ENCODE data around the gene SHCBP1. TPM values are rescaled to one million over a fixed set of nuclear protein-coding genes. Genes with fewer than 3 reads are reported as not detected.

SHCBP1 gene
- total and polyA plus RNA-seq, 10 of the 15 experiments (the other 5 are each of a cell fraction or from before 2014, with no cell fraction given): 9.5 to 73.3 (median 30.2) TPM

DNA sequence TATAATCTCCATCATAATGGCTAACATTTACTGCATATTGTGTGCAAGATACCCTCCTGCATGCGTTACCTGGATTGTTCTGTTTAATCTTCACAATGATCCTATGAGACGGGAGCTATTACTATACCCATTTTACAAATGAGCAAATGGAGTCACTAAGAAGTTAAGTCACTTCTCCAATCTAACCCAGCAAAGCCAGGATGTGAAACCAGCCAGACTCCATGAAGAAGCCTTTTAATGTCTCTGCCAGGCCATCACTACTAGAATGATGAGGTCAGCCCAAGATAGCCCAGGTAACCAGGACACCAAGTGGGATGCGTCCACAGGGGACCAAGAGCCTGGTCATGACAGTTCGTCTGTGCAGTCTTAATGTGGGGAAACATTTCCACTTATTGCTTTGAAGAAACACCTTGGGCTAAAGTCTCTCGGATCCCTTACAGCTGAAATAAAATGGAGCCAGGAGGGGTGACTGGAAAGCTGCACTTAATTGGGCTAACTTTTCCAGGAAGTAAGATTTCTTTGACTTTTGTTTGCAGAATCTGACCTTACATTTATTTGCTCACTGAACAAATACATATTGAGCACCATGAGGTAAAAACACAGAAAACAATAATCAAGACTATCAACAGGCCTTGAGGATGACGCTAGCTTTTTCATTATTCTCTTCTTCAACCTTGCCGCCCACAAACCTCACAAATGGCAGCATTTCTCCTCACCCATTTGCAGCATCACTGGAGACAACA lies 926 bp upstream of the SHCBP1 start (continued):
- TF ChIP-seq, protein P1, sequence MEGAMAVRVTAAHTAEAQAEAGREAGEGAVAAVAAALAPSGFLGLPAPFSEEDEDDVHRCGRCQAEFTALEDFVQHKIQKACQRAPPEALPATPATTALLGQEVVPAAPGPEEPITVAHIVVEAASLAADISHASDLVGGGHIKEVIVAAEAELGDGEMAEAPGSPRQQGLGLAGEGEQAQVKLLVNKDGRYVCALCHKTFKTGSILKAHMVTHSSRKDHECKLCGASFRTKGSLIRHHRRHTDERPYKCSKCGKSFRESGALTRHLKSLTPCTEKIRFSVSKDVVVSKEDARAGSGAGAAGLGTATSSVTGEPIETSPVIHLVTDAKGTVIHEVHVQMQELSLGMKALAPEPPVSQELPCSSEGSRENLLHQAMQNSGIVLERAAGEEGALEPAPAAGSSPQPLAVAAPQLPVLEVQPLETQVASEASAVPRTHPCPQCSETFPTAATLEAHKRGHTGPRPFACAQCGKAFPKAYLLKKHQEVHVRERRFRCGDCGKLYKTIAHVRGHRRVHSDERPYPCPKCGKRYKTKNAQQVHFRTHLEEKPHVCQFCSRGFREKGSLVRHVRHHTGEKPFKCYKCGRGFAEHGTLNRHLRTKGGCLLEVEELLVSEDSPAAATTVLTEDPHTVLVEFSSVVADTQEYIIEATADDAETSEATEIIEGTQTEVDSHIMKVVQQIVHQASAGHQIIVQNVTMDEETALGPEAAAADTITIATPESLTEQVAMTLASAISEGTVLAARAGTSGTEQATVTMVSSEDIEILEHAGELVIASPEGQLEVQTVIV (IDR thresholded peaks at IDR 0.05; ENCODE audit: borderline replicate concordance, partially characterized antibody): no peak
- TF ChIP-seq JUND (IDR thresholded peaks at IDR 0.05; ENCODE audit: low read depth, low read length): no peak
- TF ChIP-seq CBX5 (IDR thresholded peaks at IDR 0.05; ENCODE audit: low read depth): no peak
- TF ChIP-seq, protein P2, sequence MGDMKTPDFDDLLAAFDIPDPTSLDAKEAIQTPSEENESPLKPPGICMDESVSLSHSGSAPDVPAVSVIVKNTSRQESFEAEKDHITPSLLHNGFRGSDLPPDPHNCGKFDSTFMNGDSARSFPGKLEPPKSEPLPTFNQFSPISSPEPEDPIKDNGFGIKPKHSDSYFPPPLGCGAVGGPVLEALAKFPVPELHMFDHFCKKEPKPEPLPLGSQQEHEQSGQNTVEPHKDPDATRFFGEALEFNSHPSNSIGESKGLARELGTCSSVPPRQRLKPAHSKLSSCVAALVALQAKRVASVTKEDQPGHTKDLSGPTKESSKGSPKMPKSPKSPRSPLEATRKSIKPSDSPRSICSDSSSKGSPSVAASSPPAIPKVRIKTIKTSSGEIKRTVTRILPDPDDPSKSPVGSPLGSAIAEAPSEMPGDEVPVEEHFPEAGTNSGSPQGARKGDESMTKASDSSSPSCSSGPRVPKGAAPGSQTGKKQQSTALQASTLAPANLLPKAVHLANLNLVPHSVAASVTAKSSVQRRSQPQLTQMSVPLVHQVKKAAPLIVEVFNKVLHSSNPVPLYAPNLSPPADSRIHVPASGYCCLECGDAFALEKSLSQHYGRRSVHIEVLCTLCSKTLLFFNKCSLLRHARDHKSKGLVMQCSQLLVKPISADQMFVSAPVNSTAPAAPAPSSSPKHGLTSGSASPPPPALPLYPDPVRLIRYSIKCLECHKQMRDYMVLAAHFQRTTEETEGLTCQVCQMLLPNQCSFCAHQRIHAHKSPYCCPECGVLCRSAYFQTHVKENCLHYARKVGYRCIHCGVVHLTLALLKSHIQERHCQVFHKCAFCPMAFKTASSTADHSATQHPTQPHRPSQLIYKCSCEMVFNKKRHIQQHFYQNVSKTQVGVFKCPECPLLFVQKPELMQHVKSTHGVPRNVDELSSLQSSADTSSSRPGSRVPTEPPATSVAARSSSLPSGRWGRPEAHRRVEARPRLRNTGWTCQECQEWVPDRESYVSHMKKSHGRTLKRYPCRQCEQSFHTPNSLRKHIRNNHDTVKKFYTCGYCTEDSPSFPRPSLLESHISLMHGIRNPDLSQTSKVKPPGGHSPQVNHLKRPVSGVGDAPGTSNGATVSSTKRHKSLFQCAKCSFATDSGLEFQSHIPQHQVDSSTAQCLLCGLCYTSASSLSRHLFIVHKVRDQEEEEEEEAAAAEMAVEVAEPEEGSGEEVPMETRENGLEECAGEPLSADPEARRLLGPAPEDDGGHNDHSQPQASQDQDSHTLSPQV (IDR thresholded peaks at IDR 0.05): no peak
- TF ChIP-seq, protein P3, sequence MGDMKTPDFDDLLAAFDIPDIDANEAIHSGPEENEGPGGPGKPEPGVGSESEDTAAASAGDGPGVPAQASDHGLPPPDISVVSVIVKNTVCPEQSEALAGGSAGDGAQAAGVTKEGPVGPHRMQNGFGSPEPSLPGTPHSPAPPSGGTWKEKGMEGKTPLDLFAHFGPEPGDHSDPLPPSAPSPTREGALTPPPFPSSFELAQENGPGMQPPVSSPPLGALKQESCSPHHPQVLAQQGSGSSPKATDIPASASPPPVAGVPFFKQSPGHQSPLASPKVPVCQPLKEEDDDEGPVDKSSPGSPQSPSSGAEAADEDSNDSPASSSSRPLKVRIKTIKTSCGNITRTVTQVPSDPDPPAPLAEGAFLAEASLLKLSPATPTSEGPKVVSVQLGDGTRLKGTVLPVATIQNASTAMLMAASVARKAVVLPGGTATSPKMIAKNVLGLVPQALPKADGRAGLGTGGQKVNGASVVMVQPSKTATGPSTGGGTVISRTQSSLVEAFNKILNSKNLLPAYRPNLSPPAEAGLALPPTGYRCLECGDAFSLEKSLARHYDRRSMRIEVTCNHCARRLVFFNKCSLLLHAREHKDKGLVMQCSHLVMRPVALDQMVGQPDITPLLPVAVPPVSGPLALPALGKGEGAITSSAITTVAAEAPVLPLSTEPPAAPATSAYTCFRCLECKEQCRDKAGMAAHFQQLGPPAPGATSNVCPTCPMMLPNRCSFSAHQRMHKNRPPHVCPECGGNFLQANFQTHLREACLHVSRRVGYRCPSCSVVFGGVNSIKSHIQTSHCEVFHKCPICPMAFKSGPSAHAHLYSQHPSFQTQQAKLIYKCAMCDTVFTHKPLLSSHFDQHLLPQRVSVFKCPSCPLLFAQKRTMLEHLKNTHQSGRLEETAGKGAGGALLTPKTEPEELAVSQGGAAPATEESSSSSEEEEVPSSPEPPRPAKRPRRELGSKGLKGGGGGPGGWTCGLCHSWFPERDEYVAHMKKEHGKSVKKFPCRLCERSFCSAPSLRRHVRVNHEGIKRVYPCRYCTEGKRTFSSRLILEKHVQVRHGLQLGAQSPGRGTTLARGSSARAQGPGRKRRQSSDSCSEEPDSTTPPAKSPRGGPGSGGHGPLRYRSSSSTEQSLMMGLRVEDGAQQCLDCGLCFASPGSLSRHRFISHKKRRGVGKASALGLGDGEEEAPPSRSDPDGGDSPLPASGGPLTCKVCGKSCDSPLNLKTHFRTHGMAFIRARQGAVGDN (IDR thresholded peaks at IDR 0.05): no peak
- no peak for TF ChIP-seq ZNF217 (IDR thresholded peaks at IDR 0.05)
